Measurements from ENCODE around the gene XRCC1. TPM values are rescaled to one million over a fixed set of nuclear protein-coding genes. Genes with fewer than 3 reads are reported as not detected.
A peak's percentile ranks its signal among the peaks of the same experiment; 100 is the strongest.

Gene XRCC1
- total and polyA plus RNA-seq, 2 of the 4 experiments (the other 2 are of a cell fraction): 12.5 to 21.3 TPM

DNA sequence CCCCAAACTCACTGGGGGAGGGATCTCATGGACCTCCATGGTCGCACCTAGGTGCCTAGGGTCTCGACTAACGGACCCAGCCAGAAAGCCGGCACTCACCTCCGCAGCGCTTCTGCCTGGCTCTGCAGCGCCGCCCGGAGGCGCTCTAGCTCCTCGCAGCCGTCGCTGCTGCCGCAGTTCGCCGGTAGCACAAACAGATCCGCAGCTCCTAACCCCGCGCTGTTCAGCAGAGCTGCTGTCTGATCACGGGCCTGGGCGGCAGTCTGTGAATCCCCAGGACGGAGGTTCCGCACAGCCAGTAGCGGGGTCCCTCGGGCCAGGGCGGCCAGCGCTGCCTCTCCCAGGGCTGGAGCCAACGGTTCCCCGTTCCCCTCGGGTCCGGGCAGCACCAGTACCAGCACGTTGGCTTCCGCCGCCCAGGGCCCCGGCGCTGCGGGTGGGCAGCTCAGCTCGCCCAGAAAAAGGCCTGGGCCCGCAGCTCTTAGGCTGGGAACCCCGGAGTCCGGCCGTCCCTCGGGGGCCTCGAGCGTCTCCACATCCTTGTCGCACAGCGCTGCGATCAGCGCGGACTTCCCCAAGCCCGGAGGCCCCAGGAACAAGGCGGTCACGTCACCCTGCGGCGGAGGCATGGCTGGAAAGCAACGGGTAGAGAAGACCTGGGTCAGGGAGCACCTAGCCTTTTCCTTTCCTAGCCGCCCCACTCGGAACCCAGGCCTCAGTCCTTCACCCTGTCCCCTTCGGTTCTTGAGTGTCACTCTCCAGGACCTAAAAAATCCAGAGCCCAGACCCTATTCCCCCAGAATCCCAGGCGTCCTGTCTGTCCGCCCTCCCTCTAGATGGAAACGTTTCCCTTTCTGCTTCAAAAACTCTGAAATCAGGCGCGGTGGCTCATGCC, 19.6 kb upstream of the XRCC1 start:
- Histone ChIP-seq H3K23ac (ENCODE audit: low read depth, low read length) (peak overlapping the region; percentile 54), H3K4me2 (ENCODE audit: low read depth, low read length) (peak overlapping the region; percentile 86), H2AK5ac (ENCODE audit: low read depth, low read length) (peak overlapping the region; percentile 69), H3K9me3 (ENCODE audit: control insufficient read depth, insufficient read depth, low read length) (no peaks in the 10 kb centered on the region), H3K9me1 (ENCODE audit: insufficient read depth, low read length) (no peaks in the 10 kb centered on the region), H4K91ac (ENCODE audit: insufficient read depth, low read depth, low read length) (0 out of 2 replicates have a peak overlapping the region, but pooled peaks have one; percentile 28), H4K20me1 (ENCODE audit: insufficient read depth, low read length) (peaks cover 5% of the 10 kb centered on the region), H2AK9ac (replicated peaks; ENCODE audit: low read depth, low read length, poor library complexity) (peak overlapping the region; percentile 98), H3K18ac (ENCODE audit: low read depth, low read length) (no peak overlapping the region), H3K4ac (ENCODE audit: low read depth, low read length) (peak overlapping the region; percentile 60), H2BK5ac (ENCODE audit: low read depth, low read length, poor library complexity, severe bottlenecking) (peak overlapping the region; percentile 47), H4K5ac (ENCODE audit: low read depth, low read length) (no peak overlapping the region), H3K14ac (replicated peaks; ENCODE audit: low read depth, low read length) (peak overlapping the region; percentile 64), H3K79me1 (ENCODE audit: low read depth in 1 of 2, low read length in 2 of 2) (peaks cover 27 to 74% of the 10 kb centered on the region in 2 experiments), H3K9ac (ENCODE audit: low read depth, low read length) (peak overlapping the region; percentile 69), H3K27me3 (ENCODE audit: control insufficient read depth, insufficient read depth, low read length) (no peaks in the 10 kb centered on the region), H2BK20ac (ENCODE audit: low read depth, low read length) (no peak overlapping the region), H4K8ac (ENCODE audit: low read depth in 2 of 2, low read length in 2 of 2) (peak overlapping the region; percentile 1 to 41; a peak in 1 of 4 replicates), H2BK120ac (ENCODE audit: low read depth, low read length) (no peak overlapping the region), H2AFZ (replicated peaks; ENCODE audit: low read length, poor library complexity) (peak overlapping the region; percentile 98), H3K36me3 (ENCODE audit: control insufficient read depth, insufficient read depth, low read length) (peaks cover 42% of the 10 kb centered on the region), H3K4me1 (ENCODE audit: control insufficient read depth, insufficient read depth, low read length) (peaks cover 9% of the 10 kb centered on the region), H3K4me3 (ENCODE audit: insufficient read depth, low read depth, low read length) (peak overlapping the region; percentile 54), H3K56ac (ENCODE audit: extremely low read depth, insufficient read depth, low read length) (peak overlapping the region; percentile 80), H2BK15ac (ENCODE audit: low read depth, low read length) (no peak overlapping the region), H3K27ac (ENCODE audit: insufficient read depth, low read length) (peak overlapping the region; percentile 56)
- ATAC-seq (ENCODE audit: low read depth) (peak; percentile 33), DNase-seq (peak; percentile 69)
- dilution Hi-C loops (cut with HindIII; ENCODE audit: low sequenced_read_pairs, unreplicated experiment) (no loop called here), intact Hi-C loops (cut with micrococcal nuclease) (loop anchor here (1.0 to 2.0 kb wide), 3 partner anchors 34 to 148 kb away; no protein-coding TSS in a partner anchor), in situ Hi-C loops (cut with MboI; ENCODE audit: low sequenced_read_pairs) (no loop called here)
- WGBS, 2 experiments (ENCODE audit: extremely low coverage in 2 of 2, insufficient read length in 1 of 2): 1% methylated on average over 34 of the region's 64 CpGs; no CpG with 5 or more reads in 1 of the 2 experiments
- ChIA-PET CTCF (interaction anchor here (0.6 to 4.5 kb wide), 7 partner anchors 8 to 163 kb away, joined by 3 to 29 read pairs (median 3); no protein-coding TSS in a partner anchor), POLR2A (ENCODE audit: unreplicated experiment) (no interaction called here)
- BruUV-seq (replicated peaks): no TSS peak
- TF ChIP-seq CEBPB (IDR thresholded peaks at IDR 0.05; ENCODE audit: low read depth, low read length) (no peak), BHLHE40 (IDR thresholded peaks at IDR 0.05; ENCODE audit: low read depth, low read length) (0 out of 2 replicates have a peak, but pooled peaks have one; percentile 14), MAFK (IDR thresholded peaks at IDR 0.05; ENCODE audit: low read depth, low read length) (no peak), MAZ (IDR thresholded peaks at IDR 0.05; ENCODE audit: borderline replicate concordance, low read depth, low read length) (no peak), MXI1 (IDR thresholded peaks at IDR 0.05; ENCODE audit: borderline replicate concordance, low read depth, low read length) (peak; percentile 56; the same call in 1 of the 2 replicates), CHD1 (IDR thresholded peaks at IDR 0.05; ENCODE audit: low read depth, low read length) (no peak), FOS (IDR thresholded peaks at IDR 0.05; ENCODE audit: low read depth, low read length) (no peak), NFE2L2 (IDR thresholded peaks at IDR 0.05; ENCODE audit: low read depth, low read length) (no peak), USF2 (IDR thresholded peaks at IDR 0.05; ENCODE audit: low read depth, low read length) (no peak), RCOR1 (IDR thresholded peaks at IDR 0.05; ENCODE audit: insufficient replicate concordance, low read length) (no peak), POLR2A (IDR thresholded peaks at IDR 0.05; ENCODE audit: low read depth, low read length) (no peak), SMC3 (IDR thresholded peaks at IDR 0.05; ENCODE audit: low read depth, low read length) (peak; percentile 64), RAD21 (IDR thresholded peaks at IDR 0.05; ENCODE audit: low read length) (peak; percentile 86)
- TF ChIP-seq, protein P1, sequence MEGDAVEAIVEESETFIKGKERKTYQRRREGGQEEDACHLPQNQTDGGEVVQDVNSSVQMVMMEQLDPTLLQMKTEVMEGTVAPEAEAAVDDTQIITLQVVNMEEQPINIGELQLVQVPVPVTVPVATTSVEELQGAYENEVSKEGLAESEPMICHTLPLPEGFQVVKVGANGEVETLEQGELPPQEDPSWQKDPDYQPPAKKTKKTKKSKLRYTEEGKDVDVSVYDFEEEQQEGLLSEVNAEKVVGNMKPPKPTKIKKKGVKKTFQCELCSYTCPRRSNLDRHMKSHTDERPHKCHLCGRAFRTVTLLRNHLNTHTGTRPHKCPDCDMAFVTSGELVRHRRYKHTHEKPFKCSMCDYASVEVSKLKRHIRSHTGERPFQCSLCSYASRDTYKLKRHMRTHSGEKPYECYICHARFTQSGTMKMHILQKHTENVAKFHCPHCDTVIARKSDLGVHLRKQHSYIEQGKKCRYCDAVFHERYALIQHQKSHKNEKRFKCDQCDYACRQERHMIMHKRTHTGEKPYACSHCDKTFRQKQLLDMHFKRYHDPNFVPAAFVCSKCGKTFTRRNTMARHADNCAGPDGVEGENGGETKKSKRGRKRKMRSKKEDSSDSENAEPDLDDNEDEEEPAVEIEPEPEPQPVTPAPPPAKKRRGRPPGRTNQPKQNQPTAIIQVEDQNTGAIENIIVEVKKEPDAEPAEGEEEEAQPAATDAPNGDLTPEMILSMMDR (conservative IDR thresholded peaks at IDR 0.05; ENCODE audit: low read depth, low read length): peak; percentile 85
